HepG2 (cell line): ENCODE measurements around the gene TBXA2R. TPM values are rescaled to one million over a fixed set of nuclear protein-coding genes. Genes with fewer than 3 reads are reported as not detected.

Source experiments
- CAMTA2 ChIP-seq: sonication (generic); formaldehyde crosslinking; IDR thresholded peaks from 2 replicates; pipeline ENCODE4 v1.4.0; 2020; ENCODE audit warnings: mild to moderate bottlenecking, missing genetic modification reagents, borderline replicate concordance
- CBX1 ChIP-seq: IDR thresholded peaks from one replicate; pipeline ENCODE4 v1.6.1; 2016; ENCODE audit warnings: antibody characterized with exemption, low read depth
- CENPX ChIP-seq: sonication (generic); formaldehyde crosslinking; IDR thresholded peaks from 2 replicates; pipeline ENCODE4 v1.9.0; 2021; ENCODE audit warnings: mild to moderate bottlenecking, missing genetic modification reagents, moderate library complexity
- GZF1 ChIP-seq: sonication (generic); formaldehyde crosslinking; IDR thresholded peaks from 2 replicates; pipeline ENCODE4 v1.5.1; 2020; ENCODE audit warnings: mild to moderate bottlenecking, missing genetic modification reagents
- HOXD1 ChIP-seq: sonication (generic); formaldehyde crosslinking; IDR thresholded peaks from 2 replicates; pipeline ENCODE4 v1.5.0; 2020; ENCODE audit warnings: missing genetic modification reagents
- IKZF4 ChIP-seq: sonication (generic); formaldehyde crosslinking; IDR thresholded peaks from 2 replicates; pipeline ENCODE4 v1.5.1; 2020; ENCODE audit warnings: borderline replicate concordance, mild to moderate bottlenecking, low read depth, missing genetic modification reagents; ENCODE audit errors: not compliant biosample characterization
- MIER2 ChIP-seq: IDR thresholded peaks from 2 replicates; pipeline ENCODE4 v1.6.1; 2016; ENCODE audit warnings: missing biosample characterization, missing genetic modification reagents
- PCBP1 ChIP-seq: fragments of 200-400 bp; formaldehyde crosslinking; IDR thresholded peaks from 2 replicates; pipeline ENCODE4 v1.6.1; 2017; ENCODE audit warnings: mild to moderate bottlenecking, low read depth, low read length, borderline replicate concordance
- SOX5 ChIP-seq: IDR thresholded peaks from 2 replicates; pipeline ENCODE4 v1.6.1; 2016; ENCODE audit warnings: borderline replicate concordance
- TFDP2 ChIP-seq: sonication (generic); formaldehyde crosslinking; IDR thresholded peaks from 2 replicates; pipeline ENCODE4 v1.4.0; 2020; ENCODE audit warnings: missing genetic modification reagents
- ZBTB44 ChIP-seq: sonication (generic); formaldehyde crosslinking; IDR thresholded peaks from 2 replicates; pipeline ENCODE4 v1.4.0; 2020; ENCODE audit warnings: missing genetic modification reagents
- ZHX2 ChIP-seq, 2 experiments: sonication (generic) in 1 of 2; formaldehyde crosslinking in 1 of 2; IDR thresholded peaks; 2 replicates each; pipeline versions ENCODE4 v1.6.1 to v1.9.0; 2014 to 2022; ENCODE audit warnings: antibody characterized with exemption in 1 of 2, borderline replicate concordance in 1 of 2, inconsistent platforms in 1 of 2, low read depth in 1 of 2, missing genetic modification reagents in 1 of 2
- ZNF350 ChIP-seq: sonication (generic); formaldehyde crosslinking; IDR thresholded peaks from 2 replicates; pipeline ENCODE4 v1.4.0; 2020; ENCODE audit warnings: mild to moderate bottlenecking, low read depth, missing genetic modification reagents, borderline replicate concordance
- ZNF468 ChIP-seq: sonication (generic); formaldehyde crosslinking; IDR thresholded peaks from 2 replicates; pipeline ENCODE4 v1.8.0; 2022; ENCODE audit warnings: mild to moderate bottlenecking, moderate library complexity, missing genetic modification reagents
- ZNF564 ChIP-seq: sonication (generic); formaldehyde crosslinking; IDR thresholded peaks from 2 replicates; pipeline ENCODE4 v1.8.1; 2023; ENCODE audit warnings: mild to moderate bottlenecking, missing genetic modification reagents
- ZNF576 ChIP-seq: sonication (generic); formaldehyde crosslinking; IDR thresholded peaks from 2 replicates; pipeline ENCODE4 v1.4.0; 2020; ENCODE audit warnings: mild to moderate bottlenecking, missing genetic modification reagents
- ZNF878 ChIP-seq: sonication (generic); formaldehyde crosslinking; IDR thresholded peaks from 2 replicates; pipeline ENCODE4 v1.8.1; 2023; ENCODE audit warnings: mild to moderate bottlenecking, missing genetic modification reagents, moderate library complexity
- ZNF891 ChIP-seq: sonication (generic); formaldehyde crosslinking; IDR thresholded peaks from 2 replicates; pipeline ENCODE4 v1.5.0; 2020; ENCODE audit warnings: mild to moderate bottlenecking, missing genetic modification reagents
- ZSCAN29 ChIP-seq: sonication (generic); formaldehyde crosslinking; conservative IDR thresholded peaks from 2 replicates; pipeline ENCODE4 v1.4.0; 2020; ENCODE audit warnings: mild to moderate bottlenecking, missing genetic modification reagents
- polyA plus RNA-seq, 8 experiments: library from polyadenylated mRNA; depleted of rRNA in 3 of 8; stranded (reverse) in 7 of 8; unstranded in 1 of 8; fragments of >200 nt; fragmentation: Illumina TruSeq in 4 of 8; extraction: Trizol in 4 of 8; gene quantifications; 2 replicates each; pipeline versions ENCODE4 v1.2.1 to v1.2.3, GENCODE V29; 2011 to 2016; ENCODE audit warnings: low read depth in 4 of 8, missing spikeins in 1 of 8, mixed read lengths in 1 of 8; ENCODE audit not compliant: insufficient read depth in 1 of 8
- total RNA-seq, 5 experiments: library from RNA; depleted of rRNA; stranded (reverse); fragments of >200 nt; fragmentation: Illumina TruSeq; extraction: Trizol; gene quantifications; 2 replicates each; pipeline ENCODE4 v1.2.3, GENCODE V29; 2016; ENCODE audit warnings: low read depth in 1 of 5

Gene TBXA2R
- total and polyA plus RNA-seq, 2 of the 13 experiments (the other 11 are each of a cell fraction or from before 2014, with no cell fraction given), result 0.09 TPM; not detected in 1

GRCh38 chr19:3557461-3558248 is 49.0 kb downstream of the TBXA2R start, which contains the start of gene MFSD12 (continued):
- TF ChIP-seq ZHX2 (IDR thresholded peaks at IDR 0.05; ENCODE audit: low read depth) (no peak), ZHX2 (CRISPR knock-in tag; IDR thresholded peaks at IDR 0.05; ENCODE audit: borderline replicate concordance) (no peak), ZNF564 (CRISPR knock-in tag) (peak; percentile 53; the same call in 1 of the 2 replicates), MIER2 (CRISPR knock-in tag) (no peak), IKZF4 (CRISPR knock-in tag) (peak; percentile 55), ZNF350 (CRISPR knock-in tag) (no peak), ZBTB44 (CRISPR knock-in tag) (no peak; the same call in 1 of the 2 replicates), TFDP2 (0 out of 2 replicates have a peak, but pooled peaks have one; percentile 6), SOX5 (CRISPR knock-in tag) (no peak), HOXD1 (CRISPR knock-in tag) (peak; percentile 48; the same call in 1 of the 2 replicates), ZNF878 (CRISPR knock-in tag) (no peak), CAMTA2 (CRISPR knock-in tag) (no peak), CBX1 (no peak), PCBP1 (0 out of 2 replicates have a peak, but pooled peaks have one; percentile 43), ZNF576 (CRISPR knock-in tag) (0 out of 2 replicates have a peak, but pooled peaks have one; percentile 31), GZF1 (no peak), ZNF468 (no peak), CENPX (no peak), ZNF891 (CRISPR knock-in tag) (no peak), ZSCAN29 (no peak)
